HG02884 (cell line): ENCODE data around the gene BRPF3.
"Not testable (repeated sequence)": the region's sequence is repeated elsewhere in the genome, so short reads cannot be mapped to it uniquely, and the experiment has no call there.

Experiments used
- ATAC-seq: cut with Tn5 transposase; IDR thresholded peaks from one replicate; pipeline ENCODE4 v1.9.1; 2021; ENCODE audit warnings: mild to moderate bottlenecking, moderate library complexity; ENCODE audit not compliant: unreplicated experiment

Gene BRPF3

DNA sequence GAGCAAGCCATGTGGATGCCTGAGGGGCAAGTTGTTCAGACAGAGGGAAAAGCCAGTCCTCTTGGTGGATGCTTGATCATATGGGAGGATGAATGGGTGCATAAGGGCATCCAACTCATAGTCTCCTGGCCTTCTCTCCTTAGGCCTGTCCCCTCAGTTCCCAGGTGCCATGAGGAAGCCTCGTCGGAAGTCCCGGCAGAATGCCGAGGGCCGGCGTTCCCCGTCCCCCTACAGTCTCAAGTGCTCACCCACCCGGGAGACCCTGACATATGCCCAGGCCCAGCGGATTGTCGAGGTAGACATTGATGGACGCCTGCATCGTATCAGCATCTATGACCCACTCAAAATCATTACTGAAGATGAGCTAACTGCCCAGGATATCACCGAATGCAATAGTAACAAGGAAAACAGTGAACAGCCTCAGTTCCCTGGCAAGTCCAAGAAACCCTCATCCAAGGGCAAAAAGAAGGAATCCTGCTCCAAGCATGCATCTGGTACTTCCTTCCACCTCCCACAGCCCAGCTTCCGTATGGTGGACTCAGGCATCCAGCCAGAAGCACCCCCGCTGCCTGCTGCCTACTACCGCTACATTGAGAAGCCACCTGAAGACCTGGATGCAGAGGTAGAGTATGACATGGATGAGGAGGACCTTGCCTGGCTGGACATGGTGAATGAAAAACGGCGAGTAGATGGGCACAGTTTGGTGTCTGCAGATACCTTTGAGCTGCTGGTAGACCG lies 3.8 kb downstream of the BRPF3 start:
- ATAC-seq: no peak

- no peak for ATAC-seq
Observed at GRCh38 chr6:36200998-36201596, 4.6 kb downstream of the BRPF3 start.

- ATAC-seq: no peak
Observed at GRCh38 chr6:36201612-36202011, 5.1 kb downstream of the BRPF3 start.

DNA sequence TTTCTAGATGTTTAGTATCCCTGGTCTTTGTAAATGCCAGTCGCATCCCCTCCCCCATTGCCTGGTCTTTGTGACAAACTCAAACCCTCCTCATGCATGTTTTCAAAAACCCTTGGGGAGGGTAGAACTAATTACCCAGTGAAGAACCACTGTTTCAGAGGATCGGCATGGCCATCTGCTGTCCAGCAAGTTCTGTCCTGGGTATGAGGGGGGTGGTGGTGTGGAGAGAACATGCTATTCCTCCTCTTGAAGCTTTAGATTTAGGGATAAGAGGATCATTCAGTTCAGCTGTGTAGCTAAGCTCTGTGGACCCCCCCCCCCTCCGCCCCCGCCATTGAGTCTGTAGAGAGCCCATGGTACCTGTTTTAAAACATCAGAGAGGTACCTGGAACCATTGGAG lies 5.6 kb downstream of the BRPF3 start:
- ATAC-seq: no peak

GRCh38 chr6:36204068-36204753 lies 7.7 kb downstream of the BRPF3 start:
- ATAC-seq: no peak

- no peak for ATAC-seq
Observed at GRCh38 chr6:36207155-36207554, 10.6 kb downstream of the BRPF3 start.

- no peak for ATAC-seq
Observed at GRCh38 chr6:36209606-36210005, 13.1 kb downstream of the BRPF3 start.

DNA sequence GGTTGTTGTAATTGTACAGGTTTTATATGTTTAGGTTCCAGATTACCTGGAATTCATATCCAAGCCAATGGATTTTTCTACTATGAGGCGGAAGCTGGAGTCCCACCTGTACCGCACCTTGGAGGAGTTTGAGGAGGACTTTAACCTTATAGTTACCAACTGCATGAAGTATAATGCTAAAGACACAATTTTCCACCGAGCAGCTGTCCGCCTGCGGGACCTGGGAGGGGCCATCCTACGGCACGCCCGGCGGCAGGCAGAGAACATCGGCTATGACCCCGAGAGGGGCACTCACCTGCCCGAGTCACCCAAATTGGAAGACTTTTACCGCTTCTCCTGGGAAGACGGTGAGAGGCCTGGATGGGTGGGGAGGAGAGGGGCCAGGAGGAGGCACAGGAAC lies 13.6 kb downstream of the BRPF3 start:
- ATAC-seq: no peak

DNA sequence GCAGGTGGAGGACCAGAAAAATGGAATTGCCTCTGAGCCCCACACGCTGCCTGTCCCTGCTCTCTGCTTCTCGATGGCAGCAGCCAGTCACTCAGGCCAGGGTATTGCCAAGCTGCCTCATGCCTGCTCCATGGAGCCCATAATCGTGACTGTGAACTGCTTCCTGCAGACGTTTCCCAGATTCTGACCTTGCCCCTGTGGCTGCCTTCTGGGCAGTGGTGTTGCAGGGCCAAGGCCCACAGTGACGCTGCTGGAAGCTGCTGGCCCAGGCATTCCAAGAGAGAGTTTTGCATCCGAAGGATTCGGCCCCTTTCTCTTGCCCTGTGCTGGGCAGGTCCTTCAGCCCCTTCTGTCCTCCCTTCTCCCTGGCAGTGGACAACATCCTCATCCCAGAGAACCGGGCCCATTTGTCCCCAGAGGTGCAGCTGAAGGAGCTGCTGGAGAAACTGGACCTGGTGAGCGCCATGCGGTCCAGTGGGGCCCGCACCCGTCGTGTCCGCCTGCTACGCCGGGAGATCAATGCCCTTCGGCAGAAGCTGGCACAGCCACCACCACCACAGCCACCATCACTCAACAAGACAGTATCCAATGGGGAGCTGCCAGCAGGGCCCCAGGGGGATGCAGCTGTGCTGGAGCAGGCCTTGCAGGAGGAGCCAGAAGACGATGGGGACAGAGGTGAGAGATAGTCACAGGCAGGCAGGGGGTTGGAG lies 14.5 kb downstream of the BRPF3 start:
- ATAC-seq: no peak

DNA sequence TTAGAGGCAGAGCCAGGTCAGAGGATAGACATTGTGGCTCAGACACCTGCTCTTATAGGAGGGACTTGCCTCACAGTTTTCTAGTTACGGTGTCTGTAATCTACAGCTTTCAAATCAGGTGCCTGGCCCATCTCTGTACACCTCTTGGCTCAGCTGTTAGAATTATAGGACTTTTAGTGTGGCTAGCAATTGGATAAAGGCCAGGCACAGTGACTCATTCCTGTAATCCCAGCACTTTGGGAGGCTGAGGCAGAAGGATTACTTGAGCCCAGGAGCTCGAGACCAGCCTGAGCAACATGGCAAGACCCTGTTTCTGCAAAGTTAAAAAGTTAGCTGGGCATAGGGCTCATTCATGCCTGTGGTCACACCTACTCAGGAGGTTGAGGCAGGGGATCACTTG lies 20.0 kb downstream of the BRPF3 start:
- no peak for ATAC-seq

- ATAC-seq: no peak
Observed at GRCh38 chr6:36217188-36217587, 20.6 kb downstream of the BRPF3 start.

- ATAC-seq: no peak
Observed at GRCh38 chr6:36217946-36218345, 21.4 kb downstream of the BRPF3 start.

GRCh38 chr6:36218516-36218915 lies 22.0 kb downstream of the BRPF3 start:
- not testable (repeated sequence) for ATAC-seq

DNA sequence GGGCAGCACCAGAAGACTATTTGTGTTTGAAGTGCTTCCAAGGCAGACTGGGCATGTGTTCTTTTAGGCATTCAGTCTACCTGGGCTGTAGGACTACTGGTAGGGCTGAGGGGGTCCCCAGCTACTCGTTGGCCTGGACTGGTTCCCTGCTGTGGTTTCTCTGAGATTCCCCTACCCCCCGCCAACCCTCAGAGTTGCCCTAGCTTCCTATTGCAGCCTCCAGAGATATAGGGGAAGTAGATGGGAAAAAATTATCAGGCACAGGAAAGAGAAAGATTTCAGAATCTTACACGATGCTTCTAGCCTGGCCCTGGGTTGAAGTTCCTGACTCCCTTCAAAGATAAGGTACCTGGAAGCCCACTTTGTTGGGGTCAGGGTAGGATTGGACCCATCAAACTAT lies 22.5 kb downstream of the BRPF3 start:
- ATAC-seq: no peak

DNA sequence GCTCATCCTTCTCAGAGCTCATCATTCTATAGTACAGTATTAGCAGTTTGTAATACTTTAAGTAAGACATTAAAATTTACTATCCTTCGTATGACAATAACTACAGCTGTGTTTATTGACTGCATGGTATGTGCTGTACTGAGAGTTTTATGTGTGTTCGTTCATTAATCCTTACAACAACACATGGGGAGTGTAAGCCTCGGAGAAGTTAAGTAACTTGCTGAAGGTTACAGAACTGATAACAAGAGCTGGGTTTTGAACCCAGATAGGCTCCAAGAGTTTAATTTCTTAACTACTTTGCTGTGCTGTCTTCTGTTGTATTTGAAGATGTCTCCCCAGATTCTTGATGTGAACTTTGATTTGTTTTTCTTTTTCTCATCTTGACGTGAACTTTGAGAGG lies 23.7 kb downstream of the BRPF3 start:
- no peak for ATAC-seq

DNA sequence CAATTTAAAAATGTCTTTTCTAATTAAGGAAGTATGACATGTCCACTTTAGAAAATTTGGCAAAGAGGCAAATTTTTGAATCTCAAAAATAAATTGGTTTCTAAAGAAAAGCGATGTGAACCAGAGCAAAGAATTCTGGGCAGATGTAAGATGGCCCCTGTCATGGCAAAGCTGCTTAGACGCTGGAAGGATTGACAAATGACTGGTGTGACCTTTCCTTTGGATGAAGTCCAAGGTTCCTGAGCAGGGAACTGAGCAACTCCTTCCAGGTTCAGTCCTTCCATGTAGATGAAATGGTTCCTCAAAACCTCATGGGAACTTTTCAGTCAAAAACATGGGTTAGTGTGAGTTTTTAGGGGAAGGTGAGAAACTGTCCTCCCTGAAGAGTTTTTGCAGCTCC lies 25.1 kb downstream of the BRPF3 start:
- ATAC-seq: no peak

DNA sequence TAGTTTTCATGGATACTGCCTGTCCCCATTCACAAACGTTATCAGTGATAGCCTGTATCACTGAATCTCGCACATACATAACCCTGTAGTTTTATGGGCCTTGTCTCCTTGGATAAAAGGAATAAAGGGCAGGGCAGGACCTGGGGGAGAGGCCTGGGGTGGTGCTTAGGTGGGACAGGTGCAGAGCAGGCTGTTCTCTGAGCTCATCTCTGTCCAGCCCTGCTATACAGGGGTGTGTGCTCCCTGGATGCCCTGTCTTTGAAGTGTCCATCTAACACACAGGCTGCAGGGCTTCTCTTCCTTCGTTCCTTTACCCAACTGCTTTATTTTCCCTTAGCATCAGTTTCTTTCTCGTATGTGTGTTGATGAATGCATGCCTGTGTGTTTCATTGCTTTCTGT lies 26.4 kb downstream of the BRPF3 start:
- ATAC-seq: no peak

DNA sequence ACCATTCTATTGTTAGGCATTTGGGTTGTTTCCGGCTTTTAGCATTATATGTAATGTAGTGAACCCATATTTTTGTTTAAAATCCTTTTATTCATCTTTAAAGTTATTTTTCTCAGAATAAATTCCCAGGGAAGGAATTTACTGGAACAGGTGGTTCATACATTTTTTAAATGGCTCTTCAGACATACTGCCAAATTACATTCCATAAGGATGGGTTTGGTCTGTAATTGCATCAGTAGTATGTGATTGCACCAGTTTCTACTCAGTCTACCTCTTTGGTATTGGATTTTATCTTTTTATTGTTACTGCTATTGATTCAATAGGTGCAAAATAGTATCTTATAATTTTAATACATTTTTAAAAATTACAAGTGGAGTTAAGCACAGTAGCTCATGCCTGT lies 27.2 kb downstream of the BRPF3 start:
- no peak for ATAC-seq

DNA sequence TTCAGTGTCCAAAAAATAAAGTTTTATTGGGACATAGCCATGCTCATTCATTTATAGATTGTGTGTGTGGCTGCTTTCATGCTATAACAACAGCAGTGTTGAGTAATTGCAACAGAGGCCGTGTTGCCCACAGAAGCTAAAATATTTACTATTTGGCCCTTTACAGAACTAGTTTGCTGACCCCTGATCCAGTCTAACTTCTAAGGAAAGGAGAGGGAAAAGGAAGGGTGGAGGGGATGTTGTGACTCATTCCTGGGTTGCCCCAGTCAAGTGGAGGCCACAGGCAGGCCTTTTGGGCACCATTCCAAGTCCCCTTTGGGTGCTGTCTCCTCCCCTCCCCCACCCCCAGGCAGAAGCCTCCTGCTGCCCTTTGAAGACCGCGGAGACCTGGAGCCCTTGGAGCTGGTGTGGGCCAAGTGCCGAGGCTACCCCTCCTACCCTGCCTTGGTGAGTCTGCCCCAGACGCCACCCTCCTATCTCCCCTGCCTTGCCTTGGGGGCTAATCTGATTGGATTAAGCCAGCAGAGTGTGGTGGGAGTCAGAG lies 28.4 kb downstream of the BRPF3 start:
- ATAC-seq: no peak

- ATAC-seq: no peak
Observed at GRCh38 chr6:36226438-36227047, 30.0 kb downstream of the BRPF3 start.
